CD4-positive, alpha-beta memory T cell (primary cell): Measurements from ENCODE around the gene LRP8. TPM values are rescaled to one million over a fixed set of nuclear protein-coding genes. Genes with fewer than 3 reads are reported as not detected.

Source experiments
- CTCF ChIA-PET: fragments of 350-600 bp; sonication (Branson Sonifier 250); formaldehyde crosslinking; loops from one replicate; lab custom pipeline; 2021; ENCODE audit warnings: inconsistent platforms; ENCODE audit not compliant: partially characterized antibody; lab: Charles Lee
- POLR2A ChIA-PET: fragments of 350-600 bp; sonication (Branson Sonifier 250); formaldehyde crosslinking; loops from one replicate; lab custom pipeline; 2021; ENCODE audit not compliant: partially characterized antibody; lab: Charles Lee
- DNase-seq, 5 donors: peaks; one replicate each; pipeline versions ENCODE4 v3.0.0 to v3.0.0-alpha.2; 2020 to 2022; ENCODE audit warnings: mixed read lengths in 1 of 5
- H3K27ac ChIP-seq: one replicate; pipeline ENCODE4 v1.7.0; 2013; ENCODE audit warnings: low read depth, low read length
- H3K27me3 ChIP-seq: 2 replicates; pipeline ENCODE4 v1.7.0; 2013; ENCODE audit warnings: mild to moderate bottlenecking, low read length, moderate library complexity; ENCODE audit not compliant: insufficient read depth
- H3K36me3 ChIP-seq: 2 replicates; pipeline ENCODE4 v1.7.0; 2013; ENCODE audit warnings: mild to moderate bottlenecking, low read length, moderate library complexity; ENCODE audit not compliant: insufficient read depth
- H3K4me1 ChIP-seq: 2 replicates; pipeline ENCODE4 v1.7.0; 2013; ENCODE audit warnings: mild to moderate bottlenecking, low read length, moderate library complexity; ENCODE audit not compliant: insufficient read depth
- H3K4me3 ChIP-seq, 2 donors: one replicate each; pipeline ENCODE4 v1.7.0; 2013; ENCODE audit warnings: low read length in 2 of 2, mild to moderate bottlenecking in 1 of 2
- H3K9me3 ChIP-seq, 2 donors: one replicate each; pipeline ENCODE4 v1.7.0; 2013; ENCODE audit warnings: low read length in 2 of 2, control low read depth in 1 of 2; ENCODE audit not compliant: control insufficient read depth in 1 of 2
- H3K27ac Mint-ChIP-seq, 7 donors: one replicate each; pipeline ENCODE4 v1.8.0; 2020 to 2021; ENCODE audit warnings: mixed read lengths in 7 of 7, mild to moderate bottlenecking in 6 of 7, inconsistent platforms in 3 of 7, moderate library complexity in 3 of 7
- H3K27me3 Mint-ChIP-seq, 2 donors: one replicate each; pipeline ENCODE4 v1.8.0; 2020 to 2021; ENCODE audit warnings: mixed read lengths in 2 of 2
- H3K36me3 Mint-ChIP-seq, 2 donors: one replicate each; pipeline ENCODE4 v1.8.0; 2020 to 2021; ENCODE audit warnings: mixed read lengths in 2 of 2, inconsistent platforms in 1 of 2, mild to moderate bottlenecking in 1 of 2
- H3K4me1 Mint-ChIP-seq, 4 donors: one replicate each; pipeline ENCODE4 v1.8.0; 2020 to 2021; ENCODE audit warnings: mixed read lengths in 4 of 4, mild to moderate bottlenecking in 1 of 4
- H3K4me3 Mint-ChIP-seq, 8 donors: one replicate each; pipeline ENCODE4 v1.8.0; 2020 to 2021; ENCODE audit warnings: mixed read lengths in 8 of 8, mild to moderate bottlenecking in 7 of 8, moderate library complexity in 6 of 8, inconsistent platforms in 3 of 8
- H3K9me3 Mint-ChIP-seq, 8 donors: one replicate each; pipeline ENCODE4 v1.8.0; 2020 to 2021; ENCODE audit warnings: mixed read lengths in 8 of 8, mild to moderate bottlenecking in 5 of 8, inconsistent platforms in 3 of 8, moderate library complexity in 1 of 8
- intact Hi-C: fragments of 100-400 bp; cut with micrococcal nuclease; formaldehyde crosslinking; loops from one replicate; pipeline ENCODE4 v1.15.1; 2023
- polyA plus RNA-seq, 2 donors: library from polyadenylated mRNA; unstranded; fragments of 300-500 nt; fragmentation: Illumina TruSeq; gene quantifications; one replicate each; pipeline ENCODE4 v1.2.3, GENCODE V29; 2021
- total RNA-seq, 2 experiments: library from RNA; stranded (reverse); gene quantifications; one replicate each; pipeline ENCODE4 v1.2.3, GENCODE V29; 2021

Gene LRP8
- total and polyA plus RNA-seq, 4 experiments from 2014 or later, result 0.91 to 17.6 (median 10.0) TPM

DNA sequence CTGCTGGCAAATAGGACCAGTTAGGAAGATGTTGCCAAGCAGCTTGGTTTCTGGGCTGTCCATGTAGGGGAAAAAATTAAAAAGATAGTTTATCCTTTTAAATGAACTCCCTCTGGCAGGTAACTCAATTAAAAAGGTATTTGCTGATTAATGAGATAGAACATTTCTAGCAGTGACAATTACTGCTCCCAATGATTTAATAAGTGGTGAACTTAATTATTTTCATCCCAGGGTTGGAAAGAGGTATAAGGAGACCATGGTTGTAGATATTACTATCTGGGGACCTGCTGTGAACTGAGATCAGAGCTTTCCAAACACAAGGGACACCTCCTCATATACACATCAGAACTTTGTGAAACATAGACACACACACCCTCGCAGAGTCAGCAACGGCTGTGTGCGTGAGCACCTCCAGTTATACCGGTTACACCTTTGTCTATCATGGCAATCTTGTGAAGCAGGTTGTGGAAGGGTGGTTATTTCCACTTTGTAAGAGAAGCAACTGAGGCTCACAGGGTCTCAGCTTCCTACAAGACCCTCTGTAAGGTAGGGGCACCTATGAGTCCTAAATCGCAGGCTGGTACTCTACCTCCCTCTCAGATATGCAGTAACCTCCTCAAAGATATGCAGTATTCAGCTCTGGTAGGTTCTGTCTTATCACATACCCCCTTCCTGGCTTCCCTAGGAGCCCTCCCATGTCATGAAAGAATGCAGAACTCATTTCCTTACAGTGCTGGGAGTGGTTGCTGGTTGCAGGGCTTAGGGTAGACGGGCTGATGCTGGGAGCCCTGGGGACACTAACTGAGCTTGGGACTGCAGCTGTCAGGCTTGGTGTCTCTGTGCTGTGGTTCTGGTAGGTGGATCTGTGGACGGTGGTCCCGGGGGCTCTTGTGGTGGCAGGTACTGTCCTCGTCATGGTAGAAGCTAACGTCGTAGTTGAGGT, 71.1 kb downstream of the LRP8 start:
- H3K27ac Mint-ChIP-seq, result peak overlapping the region in 1 of 7 donors; percentile 13
- ChIA-PET CTCF (interaction anchor here (0.6 to 1.3 kb wide), 2 partner anchors 21 to 133 kb away, joined by 3 to 5 read pairs; no protein-coding TSS in a partner anchor), POLR2A (interaction anchor here (0.9 kb wide), 1 partner anchor 18 kb away, joined by 3 read pairs; no protein-coding TSS in a partner anchor)
- Histone ChIP-seq H3K27ac (no peak overlapping the region), H3K9me3 (no peaks in the 10 kb centered on the region), H3K36me3 (peaks cover 6% of the 10 kb centered on the region), H3K4me1 (no peaks in the 10 kb centered on the region), H3K4me3 (no peak overlapping the region), H3K27me3 (no peaks in the 10 kb centered on the region)
- no peaks in the 10 kb centered on the region for H3K27me3 Mint-ChIP-seq
- no peak for DNase-seq
- peaks cover 19 to 52% of the 10 kb centered on the region in 2 donors for H3K36me3 Mint-ChIP-seq
- no peak overlapping the region for H3K4me3 Mint-ChIP-seq
- intact Hi-C loops, result no loop called here
- H3K4me1 Mint-ChIP-seq, result no peaks in the 10 kb centered on the region
- H3K9me3 Mint-ChIP-seq, result no peaks in the 10 kb centered on the region

DNA sequence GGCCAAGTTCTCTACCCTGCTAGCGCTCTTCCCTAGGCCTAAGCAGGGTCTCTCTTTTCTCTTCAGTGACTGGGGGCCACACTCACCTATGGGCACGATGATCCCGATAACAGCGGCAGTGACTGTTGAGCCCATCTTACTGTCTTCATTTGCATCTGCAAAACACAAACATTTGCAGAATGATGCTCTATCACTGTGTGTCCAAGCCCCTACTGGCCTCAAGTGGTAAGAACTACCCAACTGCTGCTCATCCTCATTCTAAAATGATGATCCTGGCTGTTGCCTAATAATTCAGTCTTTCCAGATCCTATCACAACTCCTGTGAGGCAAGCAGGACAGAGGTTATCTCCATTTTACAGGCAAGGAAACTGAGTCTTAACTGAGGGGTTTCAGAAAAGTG, 72.8 kb downstream of the LRP8 start:
- Histone ChIP-seq H3K9me3 (no peaks in the 10 kb centered on the region), H3K27me3 (no peaks in the 10 kb centered on the region), H3K36me3 (no peaks in the 10 kb centered on the region), H3K4me1 (no peaks in the 10 kb centered on the region), H3K27ac (no peak overlapping the region), H3K4me3 (no peak overlapping the region)
- H3K27ac Mint-ChIP-seq, result no peak overlapping the region
- H3K9me3 Mint-ChIP-seq, result no peaks in the 10 kb centered on the region
- DNase-seq, result no peak
- no peak overlapping the region for H3K4me3 Mint-ChIP-seq
- H3K27me3 Mint-ChIP-seq, result no peaks in the 10 kb centered on the region
- intact Hi-C loops, result no loop called here
- CTCF ChIA-PET, result interaction anchor here (1.4 kb wide), 1 partner anchor 23 kb away, joined by 5 read pairs; no protein-coding TSS in a partner anchor
- POLR2A ChIA-PET, result no interaction called here
- peaks cover 16 to 45% of the 10 kb centered on the region in 2 donors for H3K36me3 Mint-ChIP-seq
- no peaks in the 10 kb centered on the region for H3K4me1 Mint-ChIP-seq

DNA sequence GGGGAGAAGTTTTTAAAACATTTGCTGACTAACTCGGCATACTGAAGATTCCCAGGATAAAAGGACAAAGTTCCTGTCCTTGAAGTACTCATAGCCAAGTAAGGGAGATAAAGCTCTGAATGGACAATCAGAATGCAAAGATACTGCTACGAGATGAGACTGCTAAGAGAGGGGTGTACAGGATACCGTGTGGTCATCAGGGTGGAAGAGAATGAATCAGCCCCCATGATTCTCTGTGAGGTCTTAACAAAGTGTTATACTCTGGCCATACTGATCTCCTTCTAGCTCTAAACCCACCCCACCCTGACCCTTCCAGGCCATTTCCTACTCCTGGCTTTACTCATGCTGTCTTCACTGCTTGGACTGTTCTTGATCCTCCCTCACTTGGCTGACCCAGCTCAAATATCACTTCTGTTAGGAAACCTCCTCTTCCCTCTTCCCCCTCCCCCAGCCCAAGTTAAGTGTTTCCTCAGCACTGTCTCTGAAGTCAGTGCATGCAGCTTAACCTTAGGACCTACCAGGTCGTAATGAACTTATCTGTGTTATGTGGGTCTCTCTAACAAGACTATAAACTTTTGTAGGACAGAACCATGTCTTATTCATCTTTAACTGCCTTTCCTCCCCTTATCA, 73.7 kb downstream of the LRP8 start:
- Mint-ChIP-seq H3K4me1 (no peaks in the 10 kb centered on the region), H3K9me3 (no peaks in the 10 kb centered on the region), H3K27me3 (no peaks in the 10 kb centered on the region), H3K36me3 (peaks cover 11 to 43% of the 10 kb centered on the region in 2 donors), H3K4me3 (no peak overlapping the region), H3K27ac (peak overlapping the region in 1 of 7 donors; percentile 55)
- ChIA-PET CTCF (interaction anchor here (1.4 kb wide), 1 partner anchor 24 kb away, joined by 5 read pairs; no protein-coding TSS in a partner anchor), POLR2A (no interaction called here)
- Histone ChIP-seq H3K4me1 (no peaks in the 10 kb centered on the region), H3K36me3 (no peaks in the 10 kb centered on the region), H3K4me3 (no peak overlapping the region), H3K9me3 (no peaks in the 10 kb centered on the region), H3K27me3 (no peaks in the 10 kb centered on the region), H3K27ac (no peak overlapping the region)
- no peak for DNase-seq
- intact Hi-C loops, result no loop called here

DNA sequence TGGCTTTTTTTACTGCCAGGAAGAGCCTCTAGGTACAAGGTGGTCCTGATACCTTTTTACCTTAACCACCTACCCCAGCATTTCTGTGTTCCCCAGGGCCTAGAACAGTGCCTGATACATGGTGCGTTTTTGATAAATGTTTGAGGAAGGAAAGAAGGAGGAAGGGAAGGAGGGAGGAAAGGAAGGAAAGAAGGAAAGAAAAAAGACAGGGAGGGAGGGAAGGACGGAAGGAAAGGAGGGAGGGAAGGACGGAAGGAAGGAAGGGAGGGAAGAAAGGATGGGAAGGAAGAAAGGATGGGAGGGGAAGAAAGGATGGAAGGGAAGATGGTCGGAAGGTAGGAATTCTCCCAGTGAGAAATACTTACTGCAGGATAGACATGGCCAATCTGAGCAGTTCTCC, 77.5 kb downstream of the LRP8 start:
- intact Hi-C loops, result no loop called here
- Mint-ChIP-seq H3K9me3 (no peaks in the 10 kb centered on the region), H3K4me3 (no peak overlapping the region), H3K36me3 (peaks cover 11 to 27% of the 10 kb centered on the region in 2 donors), H3K27ac (no peak overlapping the region), H3K27me3 (no peaks in the 10 kb centered on the region), H3K4me1 (no peaks in the 10 kb centered on the region)
- ChIA-PET CTCF (interaction anchor here (1.3 kb wide), 1 partner anchor 28 kb away, joined by 3 read pairs; no protein-coding TSS in a partner anchor), POLR2A (no interaction called here)
- no peaks in the 10 kb centered on the region for H3K9me3 ChIP-seq
- H3K27ac ChIP-seq, result no peak overlapping the region
- no peak for DNase-seq
- no peaks in the 10 kb centered on the region for H3K27me3 ChIP-seq
- no peak overlapping the region for H3K4me3 ChIP-seq
- no peaks in the 10 kb centered on the region for H3K4me1 ChIP-seq
- no peaks in the 10 kb centered on the region for H3K36me3 ChIP-seq

DNA sequence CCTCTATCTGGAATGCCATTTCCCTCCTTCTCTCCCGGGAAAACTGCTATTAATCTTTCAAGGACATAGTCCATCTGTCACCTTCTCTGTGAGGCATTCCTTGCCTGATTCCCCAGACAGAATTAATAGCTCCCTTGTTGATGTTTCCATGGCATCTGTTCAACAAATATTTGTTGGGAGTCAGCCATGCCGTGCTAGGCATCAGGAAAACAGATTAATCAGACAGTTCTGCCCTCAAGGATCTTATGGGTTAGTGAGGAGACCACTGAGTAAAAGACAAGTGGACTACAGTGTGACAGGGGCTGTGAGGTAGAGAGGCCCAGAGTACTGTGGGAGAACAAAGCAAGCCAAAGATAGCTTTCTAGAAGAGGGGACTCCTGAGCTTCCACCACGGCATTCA, 78.2 kb downstream of the LRP8 start:
- H3K27ac ChIP-seq, result no peak overlapping the region
- intact Hi-C loops, result no loop called here
- no peak overlapping the region for H3K4me3 Mint-ChIP-seq
- POLR2A ChIA-PET, result no interaction called here
- H3K36me3 Mint-ChIP-seq, result peaks cover 10 to 27% of the 10 kb centered on the region in 2 donors
- no peaks in the 10 kb centered on the region for H3K27me3 Mint-ChIP-seq
- no peaks in the 10 kb centered on the region for H3K9me3 ChIP-seq
- DNase-seq, result no peak
- H3K4me3 ChIP-seq, result no peak overlapping the region
- CTCF ChIA-PET, result interaction anchor here (1.3 kb wide), 1 partner anchor 29 kb away, joined by 3 read pairs; no protein-coding TSS in a partner anchor
- no peaks in the 10 kb centered on the region for H3K4me1 Mint-ChIP-seq
- H3K27ac Mint-ChIP-seq, result no peak overlapping the region
- no peaks in the 10 kb centered on the region for H3K36me3 ChIP-seq
- no peaks in the 10 kb centered on the region for H3K9me3 Mint-ChIP-seq
- no peaks in the 10 kb centered on the region for H3K4me1 ChIP-seq
- no peaks in the 10 kb centered on the region for H3K27me3 ChIP-seq

DNA sequence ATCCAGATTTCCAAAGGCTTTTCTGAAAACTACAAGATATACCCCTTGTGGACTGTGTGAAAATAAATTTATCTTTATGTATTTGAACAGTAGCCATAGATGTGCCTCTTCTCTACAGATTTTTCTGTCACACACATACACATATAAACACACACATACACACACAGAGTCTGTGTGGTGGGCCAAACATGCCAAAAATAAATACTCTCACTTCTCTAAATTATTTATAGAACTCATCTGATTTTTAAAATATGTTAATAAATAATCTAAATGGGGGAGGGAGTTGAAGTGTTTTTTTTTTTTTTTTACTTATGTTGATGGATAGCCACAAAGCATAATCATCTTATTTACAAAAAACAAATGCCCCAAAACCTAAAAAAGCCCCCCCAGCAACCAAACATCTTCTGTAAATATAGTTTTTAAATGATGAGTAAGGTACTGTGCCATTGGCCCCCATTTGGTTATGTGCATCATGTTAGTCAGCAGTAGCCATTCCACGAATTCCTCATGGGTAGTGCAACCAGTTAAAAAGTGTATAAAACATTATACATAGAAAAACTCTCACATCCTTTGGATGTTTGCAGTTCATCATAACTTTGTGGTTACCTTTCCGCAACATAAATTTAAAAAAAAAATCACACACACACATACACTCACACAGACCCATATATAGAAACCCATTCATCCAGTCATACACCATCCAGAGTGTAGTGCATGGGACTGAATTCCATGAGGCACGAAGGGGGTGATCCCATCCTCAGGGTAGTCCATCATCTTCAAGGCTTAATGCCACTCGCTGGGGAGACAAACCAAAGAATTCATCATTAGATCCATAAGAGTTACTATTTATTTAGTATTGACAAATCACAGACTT, 81.4 kb downstream of the LRP8 start:
- ChIA-PET POLR2A (interaction anchor here (1.0 kb wide), 1 partner anchor 8 kb away, joined by 3 read pairs; the partner anchor contains the start of gene MAGOH), CTCF (no interaction called here)

More for the DNA sequence above, 81.4 kb downstream of the LRP8 start:
- intact Hi-C loops, result no loop called here
- no peak overlapping the region for H3K4me3 ChIP-seq
- Mint-ChIP-seq H3K36me3 (peaks cover 5 to 15% of the 10 kb centered on the region in 2 donors), H3K27ac (no peak overlapping the region), H3K27me3 (no peaks in the 10 kb centered on the region), H3K9me3 (no peaks in the 10 kb centered on the region), H3K4me3 (no peak overlapping the region), H3K4me1 (no peaks in the 10 kb centered on the region)
- H3K9me3 ChIP-seq, result no peaks in the 10 kb centered on the region
- no peaks in the 10 kb centered on the region for H3K4me1 ChIP-seq
- no peaks in the 10 kb centered on the region for H3K36me3 ChIP-seq
- no peak for DNase-seq
- no peaks in the 10 kb centered on the region for H3K27me3 ChIP-seq
- no peak overlapping the region for H3K27ac ChIP-seq
